Spinal cord (tissue), 10 donors: ENCODE results near the gene TCF4. TPM values are rescaled to one million over a fixed set of nuclear protein-coding genes. Genes with fewer than 3 reads are reported as not detected.

Experiments used
- DNase-seq, 6 donors: peaks; one replicate each; pipeline versions ENCODE4 v3.0.0 to v3.0.0-alpha.2; 2013 to 2015; ENCODE audit warnings: low spot score in 6 of 6, low read depth in 4 of 6
- H3K27ac ChIP-seq: one replicate; pipeline ENCODE4 v1.5.1; 2013; ENCODE audit warnings: low read depth, low read length, control low read depth
- H3K27me3 ChIP-seq: one replicate; pipeline ENCODE4 v1.6.1; 2013; ENCODE audit warnings: low read length; ENCODE audit not compliant: control insufficient read depth, insufficient read depth
- H3K36me3 ChIP-seq: one replicate; pipeline ENCODE4 v1.6.1; 2013; ENCODE audit warnings: low read length; ENCODE audit not compliant: control insufficient read depth, insufficient read depth
- H3K4me1 ChIP-seq: one replicate; pipeline ENCODE4 v1.6.1; 2013; ENCODE audit warnings: low read length; ENCODE audit not compliant: control insufficient read depth, insufficient read depth
- H3K4me3 ChIP-seq: one replicate; pipeline ENCODE4 v1.5.1; 2013; ENCODE audit warnings: low read depth, low read length, control low read depth
- H3K9me3 ChIP-seq: one replicate; pipeline ENCODE4 v1.6.1; 2013; ENCODE audit warnings: low read length; ENCODE audit not compliant: control insufficient read depth, insufficient read depth
- WGBS: methylation state at CpG from one replicate; pipeline ENCODE4 v1.1.5; 2013; ENCODE audit warnings: missing lambda C conversion rate; ENCODE audit not compliant: insufficient coverage; 5-methylcytosine and 5-hydroxymethylcytosine counted together
- polyA plus RNA-seq, 2 donors: library from polyadenylated mRNA; unstranded; fragments of 120-200 nt; gene quantifications; one replicate each; pipeline ENCODE4 v1.2.1, GENCODE V29; 2013; ENCODE audit not compliant: insufficient read length in 2 of 2
- total RNA-seq, 2 donors: library from RNA; depleted of rRNA in 1 of 2; stranded (reverse); fragments of 120-200 nt in 1 of 2; fragments of >200 nt in 1 of 2; gene quantifications; one replicate each; pipeline versions ENCODE4 v1.2.3 to v1.2.4, GENCODE V29; 2013 to 2014
- donor health status: healthy.

Gene TCF4
- total and polyA plus RNA-seq, 4 donors, result 57.1 to 234 (median 138) TPM

GRCh38 chr18:55422456-55423180, 165.4 kb downstream of the TCF4 start:
- Histone ChIP-seq H3K27me3 (no peaks in the 10 kb centered on the region), H3K4me1 (peaks cover 10% of the 10 kb centered on the region), H3K9me3 (no peaks in the 10 kb centered on the region), H3K36me3 (no peaks in the 10 kb centered on the region), H3K4me3 (peak overlapping the region; percentile 34), H3K27ac (peak overlapping the region; percentile 80)
- no CpG with 5 or more reads among the region's 13 CpGs for WGBS
- peak in 2 of 6 donors; percentile 94 to 97 for DNase-seq

- Histone ChIP-seq H3K36me3 (no peaks in the 10 kb centered on the region), H3K27me3 (no peaks in the 10 kb centered on the region), H3K9me3 (no peaks in the 10 kb centered on the region), H3K4me1 (peaks cover 10% of the 10 kb centered on the region), H3K27ac (peak overlapping the region; percentile 80), H3K4me3 (peak overlapping the region; percentile 34)
- WGBS, result 16% methylated on average over 3 of the region's 8 CpGs
- DNase-seq, result peak in 2 of 6 donors; percentile 76 to 90
Observed at GRCh38 chr18:55421615-55422419, 166.2 kb downstream of the TCF4 start.

- no CpG with 5 or more reads among the region's 4 CpGs for WGBS
- H3K4me3 ChIP-seq, result peak overlapping the region; percentile 3
- peaks cover 10% of the 10 kb centered on the region for H3K4me1 ChIP-seq
- no peak for DNase-seq
- peak overlapping the region; percentile 80 for H3K27ac ChIP-seq
- H3K36me3 ChIP-seq, result no peaks in the 10 kb centered on the region
- H3K9me3 ChIP-seq, result no peaks in the 10 kb centered on the region
- no peaks in the 10 kb centered on the region for H3K27me3 ChIP-seq
Observed at GRCh38 chr18:55421308-55421614, 166.7 kb downstream of the TCF4 start.

- no peaks in the 10 kb centered on the region for H3K27me3 ChIP-seq
- peak overlapping the region; percentile 21 for H3K4me3 ChIP-seq
- peak overlapping the region; percentile 61 for H3K27ac ChIP-seq
- DNase-seq, result no peak
- H3K4me1 ChIP-seq, result peaks cover 10% of the 10 kb centered on the region
- H3K36me3 ChIP-seq, result no peaks in the 10 kb centered on the region
- WGBS, result no CpG with 5 or more reads among the region's 6 CpGs
- H3K9me3 ChIP-seq, result no peaks in the 10 kb centered on the region
Observed at GRCh38 chr18:55420665-55421307, 167.2 kb downstream of the TCF4 start.

- H3K9me3 ChIP-seq, result no peaks in the 10 kb centered on the region
- H3K4me1 ChIP-seq, result peaks cover 10% of the 10 kb centered on the region
- H3K27ac ChIP-seq, result peak overlapping the region; percentile 61
- H3K4me3 ChIP-seq, result peak overlapping the region; percentile 21
- no peaks in the 10 kb centered on the region for H3K27me3 ChIP-seq
- no CpG with 5 or more reads among the region's 7 CpGs for WGBS
- no peak for DNase-seq
- H3K36me3 ChIP-seq, result no peaks in the 10 kb centered on the region
Observed at GRCh38 chr18:55419947-55420664, 167.9 kb downstream of the TCF4 start.

- no peak for DNase-seq
- peaks cover 10% of the 10 kb centered on the region for H3K4me1 ChIP-seq
- H3K9me3 ChIP-seq, result no peaks in the 10 kb centered on the region
- peak overlapping the region; percentile 61 for H3K27ac ChIP-seq
- H3K4me3 ChIP-seq, result no peak overlapping the region
- no peaks in the 10 kb centered on the region for H3K27me3 ChIP-seq
- WGBS, result no CpG with 5 or more reads among the region's 5 CpGs
- no peaks in the 10 kb centered on the region for H3K36me3 ChIP-seq
Observed at GRCh38 chr18:55419132-55419946, 168.7 kb downstream of the TCF4 start.

- H3K4me1 ChIP-seq, result peaks cover 4% of the 10 kb centered on the region
- no peaks in the 10 kb centered on the region for H3K36me3 ChIP-seq
- H3K9me3 ChIP-seq, result no peaks in the 10 kb centered on the region
- no peak overlapping the region for H3K4me3 ChIP-seq
- no peak for DNase-seq
- H3K27ac ChIP-seq, result no peak overlapping the region
- H3K27me3 ChIP-seq, result no peaks in the 10 kb centered on the region
Observed at GRCh38 chr18:55418439-55418838, 169.6 kb downstream of the TCF4 start.

GRCh38 chr18:55416791-55417190, 171.2 kb downstream of the TCF4 start:
- Histone ChIP-seq H3K27ac (no peak overlapping the region), H3K36me3 (no peaks in the 10 kb centered on the region), H3K27me3 (no peaks in the 10 kb centered on the region), H3K4me1 (no peaks in the 10 kb centered on the region), H3K9me3 (no peaks in the 10 kb centered on the region), H3K4me3 (no peak overlapping the region)
- DNase-seq, result peak in 2 of 6 donors; percentile 75 to 78
- WGBS, result no CpG with 5 or more reads among the region's 6 CpGs
